ENCODE data around the gene SAMD4A.

- TF ChIP-seq, protein P1, sequence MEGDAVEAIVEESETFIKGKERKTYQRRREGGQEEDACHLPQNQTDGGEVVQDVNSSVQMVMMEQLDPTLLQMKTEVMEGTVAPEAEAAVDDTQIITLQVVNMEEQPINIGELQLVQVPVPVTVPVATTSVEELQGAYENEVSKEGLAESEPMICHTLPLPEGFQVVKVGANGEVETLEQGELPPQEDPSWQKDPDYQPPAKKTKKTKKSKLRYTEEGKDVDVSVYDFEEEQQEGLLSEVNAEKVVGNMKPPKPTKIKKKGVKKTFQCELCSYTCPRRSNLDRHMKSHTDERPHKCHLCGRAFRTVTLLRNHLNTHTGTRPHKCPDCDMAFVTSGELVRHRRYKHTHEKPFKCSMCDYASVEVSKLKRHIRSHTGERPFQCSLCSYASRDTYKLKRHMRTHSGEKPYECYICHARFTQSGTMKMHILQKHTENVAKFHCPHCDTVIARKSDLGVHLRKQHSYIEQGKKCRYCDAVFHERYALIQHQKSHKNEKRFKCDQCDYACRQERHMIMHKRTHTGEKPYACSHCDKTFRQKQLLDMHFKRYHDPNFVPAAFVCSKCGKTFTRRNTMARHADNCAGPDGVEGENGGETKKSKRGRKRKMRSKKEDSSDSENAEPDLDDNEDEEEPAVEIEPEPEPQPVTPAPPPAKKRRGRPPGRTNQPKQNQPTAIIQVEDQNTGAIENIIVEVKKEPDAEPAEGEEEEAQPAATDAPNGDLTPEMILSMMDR (IDR thresholded peaks at IDR 0.05) = no peak
- no peak for TF ChIP-seq POLR2A (IDR thresholded peaks at IDR 0.05)
Measured at GRCh38 chr14:54567224-54567638, 303 bp downstream of the SAMD4A start.
